ENCODE measurements around the gene SMC3. TPM values are rescaled to one million over a fixed set of nuclear protein-coding genes. Genes with fewer than 3 reads are reported as not detected.
"Not testable (repeated sequence)": the region's sequence is repeated elsewhere in the genome, so short reads cannot be mapped to it uniquely, and the experiment has no call there.

Gene SMC3
- total RNA-seq, 4 donors from 2014 or later, result 16.2 to 32.4 (median 28.1) TPM

DNA sequence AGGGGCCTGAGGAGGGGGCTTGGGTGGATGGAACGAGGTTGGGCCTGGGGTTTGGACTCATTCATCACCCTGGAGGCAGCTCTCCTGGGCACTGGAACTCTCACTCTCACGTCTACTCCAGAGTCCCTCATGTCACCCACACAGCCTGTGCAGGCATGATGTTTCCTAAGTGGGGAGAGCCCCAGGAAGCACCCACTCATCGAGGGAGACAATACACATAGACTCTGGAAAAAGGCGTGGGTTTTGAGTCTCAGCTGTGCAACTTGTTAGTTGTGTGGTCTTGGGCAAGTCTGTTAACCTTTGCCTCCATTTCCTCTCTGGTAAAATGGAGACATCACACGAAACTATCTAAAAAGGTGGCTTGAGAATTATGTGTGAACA is 50.7 kb downstream of the SMC3 start:
- intact Hi-C loops (cut with DNase I), result loop anchor here (10.0 kb wide), 2 partner anchors 127 to 287 kb away; no protein-coding TSS in a partner anchor
- Histone ChIP-seq H3K27me3 (no peaks in the 10 kb centered on the region), H3K4me1 (no peaks in the 10 kb centered on the region), H3K9me3 (no peaks in the 10 kb centered on the region), H3K4me3 (no peak overlapping the region), H3K36me3 (no peaks in the 10 kb centered on the region), H3K27ac (no peak overlapping the region)
- TF ChIP-seq POLR2A (IDR thresholded peaks at IDR 0.05), result no peak
- TF ChIP-seq, protein P1, sequence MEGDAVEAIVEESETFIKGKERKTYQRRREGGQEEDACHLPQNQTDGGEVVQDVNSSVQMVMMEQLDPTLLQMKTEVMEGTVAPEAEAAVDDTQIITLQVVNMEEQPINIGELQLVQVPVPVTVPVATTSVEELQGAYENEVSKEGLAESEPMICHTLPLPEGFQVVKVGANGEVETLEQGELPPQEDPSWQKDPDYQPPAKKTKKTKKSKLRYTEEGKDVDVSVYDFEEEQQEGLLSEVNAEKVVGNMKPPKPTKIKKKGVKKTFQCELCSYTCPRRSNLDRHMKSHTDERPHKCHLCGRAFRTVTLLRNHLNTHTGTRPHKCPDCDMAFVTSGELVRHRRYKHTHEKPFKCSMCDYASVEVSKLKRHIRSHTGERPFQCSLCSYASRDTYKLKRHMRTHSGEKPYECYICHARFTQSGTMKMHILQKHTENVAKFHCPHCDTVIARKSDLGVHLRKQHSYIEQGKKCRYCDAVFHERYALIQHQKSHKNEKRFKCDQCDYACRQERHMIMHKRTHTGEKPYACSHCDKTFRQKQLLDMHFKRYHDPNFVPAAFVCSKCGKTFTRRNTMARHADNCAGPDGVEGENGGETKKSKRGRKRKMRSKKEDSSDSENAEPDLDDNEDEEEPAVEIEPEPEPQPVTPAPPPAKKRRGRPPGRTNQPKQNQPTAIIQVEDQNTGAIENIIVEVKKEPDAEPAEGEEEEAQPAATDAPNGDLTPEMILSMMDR (IDR thresholded peaks at IDR 0.05), result no peak
- DNase-seq, result no peak
- 47 to 70% methylated on average over 4 to 5 of the region's 5 CpGs for WGBS, 2 donors

DNA sequence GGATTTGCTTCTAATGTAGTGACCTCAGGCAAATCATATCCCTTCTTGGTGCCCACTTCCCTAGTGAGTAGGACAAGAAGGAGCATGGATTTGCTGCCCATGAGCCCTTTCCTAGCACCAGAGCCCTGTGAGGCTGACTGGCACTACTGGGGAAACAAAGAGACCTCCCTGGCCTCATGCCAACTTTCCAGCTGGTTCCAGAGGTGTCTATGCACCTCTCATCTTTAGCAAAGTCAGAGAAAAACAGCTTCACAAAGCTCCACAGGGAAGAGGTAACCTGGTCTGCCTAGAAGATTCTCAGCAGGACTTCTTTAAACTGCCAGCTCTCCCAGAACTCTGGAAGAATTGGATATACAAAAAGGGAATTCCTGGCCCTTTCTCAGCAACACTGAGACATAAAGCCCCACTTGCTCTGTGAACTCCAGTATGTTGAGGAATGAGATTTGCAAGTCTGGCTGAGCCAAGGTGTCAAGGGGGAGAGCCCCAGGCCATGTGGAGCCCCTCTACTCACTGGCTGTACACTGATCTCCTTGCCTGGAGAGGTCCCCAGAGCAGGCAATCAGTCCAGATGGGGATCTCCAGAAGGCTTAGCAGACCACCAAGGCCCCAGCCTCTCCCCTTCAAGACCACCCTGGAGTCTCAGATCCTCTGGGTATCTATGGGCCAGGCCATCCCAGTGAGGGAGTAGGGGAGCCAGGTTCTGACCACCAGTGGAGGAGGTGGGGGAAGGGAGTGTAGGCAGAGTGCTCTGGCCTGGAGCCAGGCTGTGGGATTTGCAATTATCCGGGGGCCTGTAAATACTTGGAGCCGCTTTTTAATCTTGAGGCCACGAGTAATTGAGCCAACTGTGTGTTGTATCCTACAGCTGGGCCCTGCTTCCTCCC is 52.3 kb downstream of the SMC3 start:
- DNase-seq, result no peak
- intact Hi-C loops (cut with DNase I), result loop anchor here (10.0 kb wide), 2 partner anchors 125 to 285 kb away; no protein-coding TSS in a partner anchor
- WGBS, 2 donors, result 54 to 63% methylated on average over 3 of the region's 3 CpGs
- Histone ChIP-seq H3K4me3 (no peak overlapping the region), H3K9me3 (no peaks in the 10 kb centered on the region), H3K27me3 (no peaks in the 10 kb centered on the region), H3K36me3 (no peaks in the 10 kb centered on the region), H3K4me1 (no peaks in the 10 kb centered on the region), H3K27ac (no peak overlapping the region)
- TF ChIP-seq, protein P1 (IDR thresholded peaks at IDR 0.05), result no peak
- no peak for TF ChIP-seq POLR2A (IDR thresholded peaks at IDR 0.05)

DNA sequence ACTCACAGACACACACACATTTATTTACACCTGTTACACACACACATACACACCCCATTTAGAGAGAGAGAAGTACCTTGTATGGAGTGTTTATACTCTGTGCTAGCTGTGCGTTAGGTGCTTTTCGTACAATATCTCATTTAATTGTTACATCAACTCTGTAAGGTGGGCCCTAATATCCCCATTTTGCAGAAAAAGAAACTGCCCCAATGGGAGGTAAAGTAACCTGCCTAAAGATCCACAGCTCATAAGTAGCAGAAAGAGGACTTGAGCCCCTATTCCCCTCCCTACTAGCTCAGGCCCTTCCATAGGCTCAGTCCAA is 52.9 kb downstream of the SMC3 start:
- TF ChIP-seq, protein P1 (IDR thresholded peaks at IDR 0.05), result no peak
- TF ChIP-seq POLR2A (IDR thresholded peaks at IDR 0.05), result no peak
- Histone ChIP-seq H3K36me3 (no peaks in the 10 kb centered on the region), H3K27ac (no peak overlapping the region), H3K4me1 (no peaks in the 10 kb centered on the region), H3K27me3 (no peaks in the 10 kb centered on the region), H3K9me3 (no peaks in the 10 kb centered on the region), H3K4me3 (no peak overlapping the region)
- intact Hi-C loops (cut with DNase I), result no loop called here
- 92 to 100% methylated on average over 2 of the region's 2 CpGs for WGBS, 2 donors
- no peak for DNase-seq

DNA sequence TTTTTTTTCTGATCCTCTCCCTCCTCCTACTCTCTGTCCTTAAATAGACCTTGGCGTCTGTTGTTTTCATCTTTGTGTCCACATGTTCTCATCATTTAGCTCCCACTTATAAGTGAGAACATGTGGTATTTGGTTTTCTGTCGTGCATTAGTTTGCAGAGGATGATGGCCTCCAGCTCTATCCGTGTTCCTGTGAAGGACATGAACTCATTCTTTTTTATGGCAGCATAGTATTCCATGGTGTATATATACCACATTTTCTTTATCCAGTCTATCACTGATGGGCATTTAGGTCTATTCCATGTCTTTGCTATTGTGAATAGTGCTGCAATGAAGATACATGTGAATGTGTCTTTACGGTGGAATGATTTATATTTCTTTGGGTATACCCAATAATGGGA is 55.8 kb downstream of the SMC3 start:
- intact Hi-C loops (cut with DNase I); H3K4me1 ChIP-seq; DNase-seq; H3K4me3 ChIP-seq; H3K27me3 ChIP-seq; H3K27ac ChIP-seq; H3K9me3 ChIP-seq; H3K36me3 ChIP-seq: not testable (repeated sequence)
- WGBS, 2 donors, result 82 to 91% methylated on average over 4 of the region's 4 CpGs

DNA sequence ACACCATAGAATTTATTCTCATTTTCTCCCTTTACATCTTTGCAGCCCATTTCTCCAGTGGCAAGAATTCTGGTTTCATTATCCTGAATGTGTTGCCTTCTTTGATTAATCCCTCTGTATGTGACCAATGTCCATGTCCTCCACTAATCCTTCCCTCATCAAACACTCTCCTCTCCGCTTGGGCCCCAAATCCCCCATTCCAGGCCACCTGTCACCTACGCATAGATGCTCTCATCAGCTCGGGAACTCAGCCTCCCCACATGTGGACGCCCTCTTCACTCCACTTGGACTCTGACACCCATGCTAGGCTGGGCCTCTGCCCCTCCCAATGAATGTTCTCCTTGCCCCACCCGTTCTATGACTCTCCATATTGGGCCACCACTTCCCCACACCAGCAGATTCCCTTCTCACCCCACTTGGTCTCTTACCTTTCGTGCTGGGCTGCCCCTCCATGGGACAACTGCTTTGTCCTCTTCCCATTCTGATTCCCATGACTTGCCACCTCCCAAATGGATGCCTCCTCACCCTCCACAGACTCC is 57.9 kb downstream of the SMC3 start:
- DNase-seq, result no peak
- WGBS, 2 donors, result 93 to 94% methylated on average over 6 of the region's 6 CpGs
- no peak overlapping the region for H3K4me3 ChIP-seq
- H3K27me3 ChIP-seq, result no peaks in the 10 kb centered on the region
- intact Hi-C loops (cut with DNase I), result no loop called here
- H3K27ac ChIP-seq, result no peak overlapping the region
- H3K36me3 ChIP-seq, result no peaks in the 10 kb centered on the region
- peaks cover 0 to 14% (median 5%) of the 10 kb centered on the region in 3 donors for H3K4me1 ChIP-seq
- H3K9me3 ChIP-seq, result no peaks in the 10 kb centered on the region
- TF ChIP-seq POLR2A (IDR thresholded peaks at IDR 0.05), result no peak
- TF ChIP-seq, protein P1 (IDR thresholded peaks at IDR 0.05), result no peak

All from esophagus squamous epithelium (tissue), 5 donors.